ENCODE data around the gene CCL16. TPM values are rescaled to one million over a fixed set of nuclear protein-coding genes. Genes with fewer than 3 reads are reported as not detected.

CCL16 gene
- polyA plus RNA-seq, 1 donor (not counting 4 experiments of a cell fraction or from before 2014, with no cell fraction given): not detected

DNA sequence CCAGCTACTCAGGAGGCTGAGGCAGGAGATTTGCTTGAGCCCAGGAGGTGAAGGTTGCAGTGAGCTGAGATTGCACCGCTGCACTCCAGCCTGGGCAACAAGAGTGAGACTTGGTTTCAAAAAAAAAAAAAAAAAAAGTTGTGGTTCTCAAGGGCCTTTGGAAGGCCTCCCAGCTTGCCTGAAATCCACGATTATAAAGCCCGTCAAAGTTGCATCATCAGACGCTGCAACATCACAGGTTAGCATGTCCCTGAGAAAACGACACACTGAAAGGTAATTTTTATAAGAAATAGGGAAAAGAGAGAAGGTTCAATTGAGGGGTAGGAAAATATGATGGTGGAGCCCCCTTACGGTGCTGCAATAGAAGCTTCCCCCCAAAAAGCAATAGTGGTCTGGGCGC, 33.2 kb downstream of the CCL16 start:
- no peak overlapping the region for H3K27ac ChIP-seq (ENCODE audit: control insufficient read depth, insufficient read depth, low read length)
- H3K9me3 ChIP-seq (ENCODE audit: control insufficient read depth, low read depth, low read length): no peaks in the 10 kb centered on the region
- TF ChIP-seq, protein P1, sequence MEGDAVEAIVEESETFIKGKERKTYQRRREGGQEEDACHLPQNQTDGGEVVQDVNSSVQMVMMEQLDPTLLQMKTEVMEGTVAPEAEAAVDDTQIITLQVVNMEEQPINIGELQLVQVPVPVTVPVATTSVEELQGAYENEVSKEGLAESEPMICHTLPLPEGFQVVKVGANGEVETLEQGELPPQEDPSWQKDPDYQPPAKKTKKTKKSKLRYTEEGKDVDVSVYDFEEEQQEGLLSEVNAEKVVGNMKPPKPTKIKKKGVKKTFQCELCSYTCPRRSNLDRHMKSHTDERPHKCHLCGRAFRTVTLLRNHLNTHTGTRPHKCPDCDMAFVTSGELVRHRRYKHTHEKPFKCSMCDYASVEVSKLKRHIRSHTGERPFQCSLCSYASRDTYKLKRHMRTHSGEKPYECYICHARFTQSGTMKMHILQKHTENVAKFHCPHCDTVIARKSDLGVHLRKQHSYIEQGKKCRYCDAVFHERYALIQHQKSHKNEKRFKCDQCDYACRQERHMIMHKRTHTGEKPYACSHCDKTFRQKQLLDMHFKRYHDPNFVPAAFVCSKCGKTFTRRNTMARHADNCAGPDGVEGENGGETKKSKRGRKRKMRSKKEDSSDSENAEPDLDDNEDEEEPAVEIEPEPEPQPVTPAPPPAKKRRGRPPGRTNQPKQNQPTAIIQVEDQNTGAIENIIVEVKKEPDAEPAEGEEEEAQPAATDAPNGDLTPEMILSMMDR (optimal IDR thresholded peaks at IDR 0.05 in 1 of 3, IDR thresholded peaks at IDR 0.05 in 1 of 3, conservative IDR thresholded peaks at IDR 0.05 in 1 of 3; ENCODE audit: extremely low read depth in 1 of 3, insufficient read depth in 2 of 3, low read length in 3 of 3): no peak
- TF ChIP-seq EZH2 (IDR thresholded peaks at IDR 0.05; ENCODE audit: low read length): no peak
- H2AFZ ChIP-seq (ENCODE audit: control insufficient read depth, low read length): no peak overlapping the region
- H3K4me2 ChIP-seq (ENCODE audit: control insufficient read depth, extremely low read depth, insufficient read depth, low read depth, low read length): no peak overlapping the region
- H3K9ac ChIP-seq (ENCODE audit: control insufficient read depth, extremely low read depth, insufficient read depth, low read length): no peak overlapping the region
- dilution Hi-C loops (cut with MboI; ENCODE audit: extremely low pct_ligation_motif_present, low sequenced_read_pairs): no loop called here
- no peaks in the 10 kb centered on the region for H3K4me1 ChIP-seq (ENCODE audit: control insufficient read depth, extremely low read depth, insufficient read depth, low read length)
- H4K20me1 ChIP-seq (ENCODE audit: control insufficient read depth, extremely low read depth, insufficient read depth, low read length): no peaks in the 10 kb centered on the region
- DNase-seq (ENCODE audit: low read depth, low spot score): no peak
- H3K4me3 ChIP-seq (ENCODE audit: control insufficient read depth in 2 of 3, extremely low read depth in 1 of 3, insufficient read depth in 2 of 3, low read depth in 1 of 3, low read length in 3 of 3): no peak overlapping the region
- peaks cover 4% of the 10 kb centered on the region for H3K27me3 ChIP-seq (ENCODE audit: control insufficient read depth, extremely low read depth, insufficient read depth, low read length)
- no peaks in the 10 kb centered on the region for H3K9me1 ChIP-seq (ENCODE audit: control insufficient read depth, extremely low read depth, insufficient read depth, low read length)
- H3K79me2 ChIP-seq (ENCODE audit: control insufficient read depth, insufficient read depth, low read length): no peaks in the 10 kb centered on the region
- FAIRE-seq: no peak
- no peaks in the 10 kb centered on the region for H3K36me3 ChIP-seq (ENCODE audit: control insufficient read depth in 2 of 2, extremely low read depth in 1 of 2, insufficient read depth in 2 of 2, low read length in 2 of 2)

DNA sequence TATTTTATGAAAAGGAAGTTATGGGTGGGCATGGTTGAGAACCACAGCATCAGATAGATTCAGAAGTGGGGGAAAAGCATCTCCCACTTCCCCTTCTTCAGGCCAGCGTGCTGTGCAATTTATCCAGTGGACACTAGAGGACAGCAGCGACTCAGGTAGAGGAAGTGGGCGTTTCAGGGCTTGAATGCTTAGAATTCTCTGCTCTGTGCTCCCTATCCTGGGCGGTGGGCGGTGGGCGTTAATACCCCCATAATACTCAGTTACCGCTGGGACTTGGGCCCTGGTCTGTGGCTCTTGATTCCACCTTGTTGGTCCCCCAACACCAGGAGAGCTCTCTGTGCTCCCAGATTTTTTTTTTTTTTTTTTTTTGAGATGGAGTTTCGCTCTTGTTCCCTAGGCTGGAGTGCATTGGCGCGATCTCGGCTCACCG, 34.1 kb downstream of the CCL16 start:
- DNase-seq (ENCODE audit: low read depth, low spot score): no peak
- dilution Hi-C loops (cut with MboI; ENCODE audit: extremely low pct_ligation_motif_present, low sequenced_read_pairs): no loop called here
- Histone ChIP-seq H3K79me2 (ENCODE audit: control insufficient read depth, insufficient read depth, low read length) (no peaks in the 10 kb centered on the region), H3K27ac (ENCODE audit: control insufficient read depth, insufficient read depth, low read length) (no peak overlapping the region), H3K9me3 (ENCODE audit: control insufficient read depth, low read depth, low read length) (no peaks in the 10 kb centered on the region), H3K4me2 (ENCODE audit: control insufficient read depth, extremely low read depth, insufficient read depth, low read depth, low read length) (peak overlapping the region; percentile 51), H3K9me1 (ENCODE audit: control insufficient read depth, extremely low read depth, insufficient read depth, low read length) (no peaks in the 10 kb centered on the region), H3K36me3 (ENCODE audit: control insufficient read depth in 2 of 2, extremely low read depth in 1 of 2, insufficient read depth in 2 of 2, low read length in 2 of 2) (no peaks in the 10 kb centered on the region), H2AFZ (ENCODE audit: control insufficient read depth, low read length) (peak overlapping the region; percentile 63), H3K9ac (ENCODE audit: control insufficient read depth, extremely low read depth, insufficient read depth, low read length) (no peak overlapping the region), H4K20me1 (ENCODE audit: control insufficient read depth, extremely low read depth, insufficient read depth, low read length) (no peaks in the 10 kb centered on the region), H3K27me3 (ENCODE audit: control insufficient read depth, extremely low read depth, insufficient read depth, low read length) (peaks cover 4% of the 10 kb centered on the region), H3K4me3 (ENCODE audit: control insufficient read depth in 2 of 3, extremely low read depth in 1 of 3, insufficient read depth in 2 of 3, low read depth in 1 of 3, low read length in 3 of 3) (no peak overlapping the region), H3K4me1 (ENCODE audit: control insufficient read depth, extremely low read depth, insufficient read depth, low read length) (no peaks in the 10 kb centered on the region)
- FAIRE-seq: no peak
- TF ChIP-seq EZH2 (IDR thresholded peaks at IDR 0.05; ENCODE audit: low read length): no peak
- TF ChIP-seq, protein P1 (optimal IDR thresholded peaks at IDR 0.05 in 1 of 3, IDR thresholded peaks at IDR 0.05 in 1 of 3, conservative IDR thresholded peaks at IDR 0.05 in 1 of 3; ENCODE audit: extremely low read depth in 1 of 3, insufficient read depth in 2 of 3, low read length in 3 of 3): peak; percentile 68 to 91 (median 89)

Measured in keratinocyte (primary cell).